NCI-H1930 (cell line): ENCODE measurements around the gene BMP7.
"Not testable (repeated sequence)": the region's sequence is repeated elsewhere in the genome, so short reads cannot be mapped to it uniquely, and the experiment has no call there.

Experiments
- DNase-seq, 2 experiments: peaks; one replicate each; lab custom pipeline; 2025; lab: John Stamatoyannopoulos, UW

The BMP7 gene

DNA sequence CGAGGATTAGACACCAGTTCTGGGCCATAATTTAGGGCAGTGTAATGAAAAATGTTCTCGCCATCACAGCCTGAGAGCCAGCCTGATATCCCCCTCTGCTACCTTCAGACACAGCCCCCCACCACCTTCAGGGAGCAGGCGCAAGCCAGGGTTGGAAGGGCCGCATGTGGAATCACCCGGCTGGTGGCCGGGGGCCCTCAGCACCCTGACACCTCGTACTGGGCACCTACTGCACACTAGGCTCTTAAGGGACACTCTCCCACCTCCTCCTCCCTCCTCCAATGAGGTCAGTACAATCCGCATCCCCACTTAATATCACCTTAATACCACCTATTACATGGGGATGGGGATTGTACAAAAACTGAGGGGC lies 55.5 kb downstream of the BMP7 start:
- DNase-seq: no peak

- DNase-seq: no peak
Measured at GRCh38 chr20:57210054-57210910, 56.2 kb downstream of the BMP7 start.

DNA sequence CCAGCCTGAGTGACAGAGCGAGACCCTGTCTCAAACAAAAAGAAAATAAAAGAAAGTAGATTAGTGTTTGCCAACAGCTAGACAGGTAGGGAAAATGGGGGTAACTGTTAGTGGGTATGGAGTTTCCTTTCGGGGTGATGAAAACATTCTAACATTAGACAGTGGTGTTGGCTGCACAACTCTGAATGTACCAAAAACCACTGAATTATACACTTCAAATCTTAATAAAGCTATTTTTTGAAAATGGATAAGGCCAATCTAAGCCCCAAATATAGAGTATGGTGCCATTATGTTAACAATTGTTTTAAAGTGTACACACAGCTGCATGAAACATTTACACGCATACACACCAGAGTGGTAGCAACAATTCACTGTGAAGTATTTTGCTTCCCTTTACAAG lies 57.0 kb downstream of the BMP7 start:
- DNase-seq: no peak

GRCh38 chr20:57208198-57208597 lies 58.2 kb downstream of the BMP7 start:
- no peak for DNase-seq

DNA sequence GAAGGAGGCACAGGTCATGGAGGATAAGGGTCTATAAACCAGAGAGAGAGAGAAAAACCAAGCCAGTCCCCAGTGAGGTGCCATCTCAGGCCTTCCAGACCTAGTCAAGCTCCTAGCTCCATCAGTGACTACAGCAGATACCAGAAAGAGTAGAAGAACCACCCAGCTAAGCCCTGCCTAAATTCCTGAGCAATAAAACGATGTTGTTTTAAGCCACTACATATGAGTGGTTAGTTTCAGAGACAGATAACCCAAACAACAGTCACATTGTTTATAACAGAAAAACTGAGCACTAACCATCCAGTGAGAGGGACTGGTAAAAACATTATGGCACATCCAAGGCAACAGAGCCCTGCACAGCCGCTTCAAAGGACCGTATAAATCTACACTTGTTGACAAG lies 59.2 kb downstream of the BMP7 start:
- no peak for DNase-seq

GRCh38 chr20:57205606-57206219 lies 60.7 kb downstream of the BMP7 start:
- DNase-seq: no peak

- no peak for DNase-seq
Measured at GRCh38 chr20:57203986-57204385, 62.5 kb downstream of the BMP7 start.

DNA sequence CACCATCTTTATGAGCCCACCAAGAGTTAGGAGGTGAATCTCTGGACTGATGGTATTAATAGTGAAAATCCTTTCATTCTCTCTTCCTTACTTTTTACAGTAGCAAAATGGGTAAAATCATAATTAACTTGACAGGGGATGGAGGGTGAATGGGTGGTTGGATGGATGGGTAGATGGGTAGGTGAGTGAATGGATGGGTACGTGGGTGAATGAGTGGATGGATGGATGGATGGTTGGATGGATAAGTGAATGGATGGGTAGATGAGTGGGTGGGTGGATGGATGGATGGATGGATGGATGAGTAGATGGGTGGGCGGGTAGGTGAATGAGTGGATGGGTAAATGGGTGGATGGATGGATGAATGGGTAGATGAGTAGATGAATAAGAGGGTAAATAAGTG lies 63.2 kb downstream of the BMP7 start:
- DNase-seq: no peak

DNA sequence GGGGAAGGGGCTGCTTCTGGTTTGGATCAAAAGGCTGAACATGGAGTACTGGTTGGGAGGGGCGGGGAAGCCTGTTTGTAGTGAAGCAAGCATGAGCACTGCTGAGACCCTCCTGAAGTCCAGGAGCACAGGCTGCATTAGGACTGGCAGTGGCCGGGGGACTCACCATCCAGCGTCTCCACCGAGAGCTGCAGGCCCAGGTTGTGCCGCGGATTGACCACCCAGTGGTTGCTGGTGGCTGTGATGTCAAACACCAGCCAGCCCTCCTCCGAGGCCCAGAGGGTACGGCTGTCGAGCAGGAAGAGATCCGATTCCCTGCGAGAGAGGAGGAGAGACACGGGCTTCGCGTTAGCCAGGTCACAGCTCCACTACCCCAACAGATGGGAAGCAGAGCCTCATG lies 64.1 kb downstream of the BMP7 start:
- DNase-seq: no peak

GRCh38 chr20:57200882-57201695 lies 65.4 kb downstream of the BMP7 start:
- DNase-seq: no peak

GRCh38 chr20:57199656-57200405 lies 66.6 kb downstream of the BMP7 start:
- DNase-seq: no peak

DNA sequence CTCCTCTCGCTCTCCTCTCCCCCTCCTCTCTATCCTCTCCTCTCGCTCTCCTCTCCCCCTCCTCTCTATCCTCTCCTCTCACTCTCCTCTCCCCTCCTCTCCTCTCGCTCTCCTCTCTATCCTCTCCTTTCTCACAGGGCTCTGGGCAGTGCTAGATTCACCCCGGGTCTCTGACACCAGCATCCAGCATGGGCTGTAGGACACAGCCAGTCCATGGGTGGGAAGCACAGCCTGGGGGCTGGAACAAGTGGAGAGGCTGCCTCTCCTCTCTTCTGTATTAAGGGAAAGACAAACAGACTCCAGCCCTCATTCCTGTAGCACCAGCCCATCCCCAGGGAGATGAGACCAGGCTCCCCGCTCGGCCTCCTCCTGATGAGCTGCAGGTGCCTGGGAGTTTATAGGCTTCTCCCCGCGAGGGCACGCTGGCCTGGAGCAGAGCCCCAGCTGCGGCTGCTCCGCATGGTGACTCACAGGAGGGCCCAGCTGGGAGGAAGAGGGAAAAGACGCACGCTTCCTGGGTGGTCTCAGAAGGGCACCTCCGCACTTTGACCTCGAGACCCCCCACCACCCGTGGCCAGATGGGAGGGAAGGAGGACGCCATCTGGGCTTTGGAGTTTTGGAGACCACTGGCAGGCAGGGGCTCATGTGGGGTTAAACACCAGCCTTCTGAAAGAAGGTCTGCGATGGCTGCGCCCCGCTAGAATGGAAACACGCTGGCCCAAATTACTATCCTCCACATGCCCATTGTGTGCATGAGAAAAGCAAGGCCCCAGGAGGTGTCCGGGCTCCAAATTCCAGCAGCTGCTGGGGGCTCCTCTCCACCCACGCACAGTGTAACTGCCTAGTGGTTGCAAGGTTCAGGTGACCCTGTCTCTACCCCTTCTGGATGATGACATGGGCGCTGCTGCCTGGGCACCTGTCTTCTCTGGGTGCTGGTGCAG lies 68.0 kb downstream of the BMP7 start:
- DNase-seq: no peak

- no peak for DNase-seq
Measured at GRCh38 chr20:57197352-57198131, 68.9 kb downstream of the BMP7 start.

DNA sequence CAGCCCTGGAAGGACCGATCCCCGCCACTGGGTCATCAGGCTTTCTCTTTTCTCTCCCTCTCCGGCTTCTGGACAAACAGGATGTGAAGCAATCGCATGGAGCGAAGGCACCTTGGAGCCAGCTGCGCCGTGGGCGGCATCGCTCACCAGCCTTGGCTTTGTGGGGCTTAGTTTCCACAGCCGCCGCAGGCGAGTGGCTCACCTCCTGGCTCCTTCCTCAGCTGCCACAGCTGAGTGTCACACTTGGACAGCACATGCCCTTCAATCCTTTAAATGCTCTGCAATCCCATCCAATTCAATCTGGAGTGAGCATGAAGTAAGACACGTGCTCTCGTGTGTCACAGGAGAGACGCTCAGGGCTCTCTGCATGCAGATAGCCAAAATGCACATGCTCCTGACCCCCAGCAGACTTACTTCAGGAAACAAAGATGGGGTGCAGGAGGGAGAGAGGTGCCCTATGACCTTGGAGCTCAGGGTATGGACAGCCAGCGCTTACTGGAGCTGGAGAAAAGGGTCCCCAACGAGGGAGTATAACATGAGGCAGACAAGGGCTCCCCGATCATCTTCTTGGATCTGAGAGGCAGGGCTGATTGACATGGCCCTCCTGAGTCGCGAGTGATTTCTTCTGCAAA lies 70.9 kb downstream of the BMP7 start:
- no peak for DNase-seq

DNA sequence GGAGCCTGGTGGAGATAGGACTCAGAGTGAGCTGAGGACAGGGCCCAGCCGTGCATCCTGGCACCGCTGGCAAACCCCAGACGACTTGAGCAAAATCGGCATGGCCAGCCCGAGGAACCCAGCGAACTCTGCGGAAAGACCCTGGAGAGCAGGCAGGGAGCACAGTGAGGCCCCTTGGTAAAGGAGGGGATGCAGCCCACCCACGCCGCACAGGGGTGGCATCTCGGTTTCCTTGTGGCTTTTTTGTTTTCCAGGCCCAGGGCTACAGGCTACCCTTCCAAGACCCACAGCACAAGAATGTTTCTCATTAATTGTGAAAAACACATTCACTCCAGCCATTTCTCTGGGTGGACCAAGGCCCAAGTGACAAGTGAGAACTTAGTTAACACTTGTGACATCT lies 71.4 kb downstream of the BMP7 start:
- no peak for DNase-seq

DNA sequence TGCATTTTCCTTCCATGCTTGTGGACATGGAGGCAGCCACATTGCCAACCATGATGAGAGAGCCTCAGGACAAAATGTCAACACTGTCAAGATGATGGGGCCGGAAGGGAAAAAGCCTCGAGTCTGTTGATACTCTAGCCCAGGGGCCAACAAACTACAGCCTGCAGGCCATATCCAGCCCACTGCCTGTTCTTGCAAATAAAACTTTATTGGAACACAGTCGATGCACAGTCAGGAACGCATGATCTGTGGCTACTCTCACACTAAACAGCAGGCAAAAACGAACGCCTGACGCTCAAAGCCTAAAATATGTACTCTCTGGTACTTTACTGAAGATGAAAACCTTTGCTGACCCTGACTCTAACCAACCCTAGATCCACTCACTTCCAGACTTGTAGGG lies 72.3 kb downstream of the BMP7 start:
- no peak for DNase-seq

DNA sequence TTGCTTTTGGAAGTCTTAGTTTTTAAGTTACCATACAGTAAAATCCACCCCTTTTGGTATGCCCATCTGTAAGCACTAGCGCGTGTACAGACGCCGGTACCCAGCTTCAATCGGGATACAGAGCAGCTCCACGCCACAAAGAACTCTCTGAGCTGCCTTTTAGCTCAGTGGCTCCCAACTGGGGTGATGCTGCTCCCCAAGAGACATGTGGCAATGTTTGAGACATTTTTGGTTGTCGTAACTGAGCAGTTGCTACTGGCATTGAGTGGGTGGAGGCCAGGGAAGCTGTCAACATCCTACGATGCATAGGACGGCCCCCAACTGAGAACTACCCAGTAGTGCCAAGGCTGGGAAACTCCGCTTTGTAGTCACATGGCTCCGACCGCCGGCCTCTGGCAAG lies 73.3 kb downstream of the BMP7 start:
- no peak for DNase-seq

DNA sequence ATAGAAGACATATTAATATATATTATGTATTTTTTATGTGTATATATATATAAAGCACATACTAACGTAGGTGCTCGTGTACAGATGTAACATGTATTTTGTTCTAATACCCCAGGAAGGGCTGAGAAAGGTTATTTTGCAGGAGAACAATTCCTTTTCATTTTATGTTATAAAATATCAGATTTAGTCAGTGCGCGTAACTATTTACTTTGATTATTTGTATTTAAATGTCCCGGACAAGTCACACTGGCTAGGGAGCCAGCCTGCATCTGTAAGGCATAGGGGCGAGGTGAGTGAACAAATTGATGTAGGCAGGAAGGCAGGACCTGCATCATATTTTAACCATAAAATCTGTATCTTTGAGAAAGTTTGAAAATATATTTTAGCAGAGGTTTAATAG lies 74.1 kb downstream of the BMP7 start:
- no peak for DNase-seq

GRCh38 chr20:57191265-57191638 lies 75.2 kb downstream of the BMP7 start:
- not testable (repeated sequence) for DNase-seq
